Ishikawa (cell line): ENCODE measurements around the gene SLC18A2.

ENCODE experiments used
- CEBPB ChIP-seq: IDR thresholded peaks from 2 replicates; pipeline ENCODE4 v1.6.1; 2012
- EGR1 ChIP-seq: IDR thresholded peaks from 2 replicates; pipeline ENCODE4 v1.6.1; 2012
- EP300 ChIP-seq: IDR thresholded peaks from 2 replicates; pipeline ENCODE4 v1.6.1; 2012; ENCODE audit warnings: borderline replicate concordance
- NFIC ChIP-seq: IDR thresholded peaks from 2 replicates; pipeline ENCODE4 v1.6.1; 2012
- RAD21 ChIP-seq: IDR thresholded peaks from 2 replicates; pipeline ENCODE4 v1.6.1; 2012; ENCODE audit warnings: low read depth
- TAF1 ChIP-seq: IDR thresholded peaks from 2 replicates; pipeline ENCODE4 v1.6.1; 2012; ENCODE audit warnings: low read depth, mild to moderate bottlenecking
- YY1 ChIP-seq: IDR thresholded peaks from 2 replicates; pipeline ENCODE4 v1.6.1; 2012; ENCODE audit warnings: low read depth
- TF ChIP-seq, protein P1 (sequence below): IDR thresholded peaks from 2 replicates; pipeline ENCODE4 v1.6.1; 2012

DNA sequence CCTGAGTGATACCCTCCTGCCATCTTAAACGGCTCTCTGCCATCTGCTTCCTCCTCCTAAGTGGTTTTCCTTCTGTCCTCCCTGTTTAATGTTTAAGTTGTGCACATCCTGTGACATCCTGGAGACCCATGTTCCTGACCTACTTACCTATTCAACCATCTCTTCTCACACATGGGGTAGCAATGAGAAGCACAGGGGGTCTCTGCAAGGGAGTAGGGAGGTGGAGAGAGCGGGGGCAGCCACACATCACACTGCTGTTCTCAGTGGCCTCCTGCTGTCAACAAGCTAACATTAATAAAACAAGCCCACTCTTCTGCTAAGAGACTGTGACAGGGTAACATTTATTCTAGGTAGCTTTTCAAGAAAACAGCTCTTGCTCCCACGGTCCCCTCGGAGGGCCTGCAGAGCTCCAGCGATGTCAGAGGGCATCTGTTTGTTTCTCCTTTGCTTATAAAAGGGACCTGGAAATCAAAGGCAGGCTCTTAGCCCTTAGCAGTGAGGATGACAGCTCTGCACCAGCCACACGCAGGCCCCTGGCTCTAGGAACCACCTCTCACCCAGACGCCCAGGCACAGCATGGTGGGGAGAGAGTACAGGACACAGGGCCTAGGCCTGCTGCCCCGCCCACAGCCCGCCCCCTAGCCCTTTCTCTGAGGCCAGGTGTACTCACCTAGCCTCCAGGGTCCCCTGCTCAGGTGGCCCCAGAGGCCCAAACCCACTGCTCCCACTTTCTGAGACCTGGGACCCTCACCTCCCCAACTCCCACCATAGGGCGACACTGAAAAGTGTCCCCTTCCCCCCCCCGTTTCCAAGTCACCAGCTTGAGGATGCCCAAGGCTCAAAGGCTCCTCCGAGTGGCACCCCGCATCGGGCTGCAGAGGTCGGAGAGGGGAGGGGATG is 943 bp upstream of the SLC18A2 start:
- TF ChIP-seq CEBPB (no peak), YY1 (no peak), NFIC (no peak), EGR1 (no peak), EP300 (no peak), RAD21 (no peak), TAF1 (no peak)
- TF ChIP-seq, protein P1, sequence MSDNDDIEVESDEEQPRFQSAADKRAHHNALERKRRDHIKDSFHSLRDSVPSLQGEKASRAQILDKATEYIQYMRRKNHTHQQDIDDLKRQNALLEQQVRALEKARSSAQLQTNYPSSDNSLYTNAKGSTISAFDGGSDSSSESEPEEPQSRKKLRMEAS = no peak
